Measurements from ENCODE around the gene EIPR1.
"Not testable (repeated sequence)": the region's sequence is repeated elsewhere in the genome, so short reads cannot be mapped to it uniquely, and the experiment has no call there.

The EIPR1 gene

GRCh38 chr2:3287896-3288295, 89.7 kb downstream of the EIPR1 start:
- no peaks in the 10 kb centered on the region for H3K36me3 ChIP-seq (ENCODE audit: control insufficient read depth, insufficient read depth, low read length)
- 93 to 95% methylated on average over 12 to 13 of the region's 13 CpGs for WGBS, 2 experiments (ENCODE audit: insufficient coverage in 2 of 2)
- H3K27ac ChIP-seq (ENCODE audit: low read depth, low read length, severe bottlenecking) = no peak overlapping the region
- no peaks in the 10 kb centered on the region for H3K9me3 ChIP-seq (ENCODE audit: control insufficient read depth, low read length)
- H3K4me1 ChIP-seq (ENCODE audit: control insufficient read depth, insufficient read depth, low read length, poor library complexity, severe bottlenecking) = no peaks in the 10 kb centered on the region
- no peak overlapping the region for H3K4me3 ChIP-seq (ENCODE audit: extremely low read depth, insufficient read depth, low read length, poor library complexity, severe bottlenecking)

- not testable (repeated sequence) for H3K4me3 ChIP-seq (ENCODE audit: extremely low read depth, insufficient read depth, low read length, poor library complexity, severe bottlenecking); H3K27ac ChIP-seq (ENCODE audit: low read depth, low read length, severe bottlenecking); H3K9me3 ChIP-seq (ENCODE audit: control insufficient read depth, low read length); H3K36me3 ChIP-seq (ENCODE audit: control insufficient read depth, insufficient read depth, low read length); H3K4me1 ChIP-seq (ENCODE audit: control insufficient read depth, insufficient read depth, low read length, poor library complexity, severe bottlenecking)
- WGBS, 2 experiments (ENCODE audit: insufficient coverage in 2 of 2) = 88 to 91% methylated on average over 14 to 17 of the region's 17 CpGs
Observed at GRCh38 chr2:3286646-3287036, 91.0 kb downstream of the EIPR1 start.

GRCh38 chr2:3285901-3286645, 91.5 kb downstream of the EIPR1 start:
- no peaks in the 10 kb centered on the region for H3K4me1 ChIP-seq (ENCODE audit: control insufficient read depth, insufficient read depth, low read length, poor library complexity, severe bottlenecking)
- no peak overlapping the region for H3K27ac ChIP-seq (ENCODE audit: low read depth, low read length, severe bottlenecking)
- H3K4me3 ChIP-seq (ENCODE audit: extremely low read depth, insufficient read depth, low read length, poor library complexity, severe bottlenecking) = no peak overlapping the region
- WGBS, 2 experiments (ENCODE audit: insufficient coverage in 2 of 2) = 95 to 96% methylated on average over 20 to 21 of the region's 21 CpGs
- H3K9me3 ChIP-seq (ENCODE audit: control insufficient read depth, low read length) = no peaks in the 10 kb centered on the region
- H3K36me3 ChIP-seq (ENCODE audit: control insufficient read depth, insufficient read depth, low read length) = no peaks in the 10 kb centered on the region

- H3K4me1 ChIP-seq (ENCODE audit: control insufficient read depth, insufficient read depth, low read length, poor library complexity, severe bottlenecking) = no peaks in the 10 kb centered on the region
- no peaks in the 10 kb centered on the region for H3K9me3 ChIP-seq (ENCODE audit: control insufficient read depth, low read length)
- H3K36me3 ChIP-seq (ENCODE audit: control insufficient read depth, insufficient read depth, low read length) = no peaks in the 10 kb centered on the region
- H3K4me3 ChIP-seq (ENCODE audit: extremely low read depth, insufficient read depth, low read length, poor library complexity, severe bottlenecking) = no peak overlapping the region
- WGBS, 2 experiments (ENCODE audit: insufficient coverage in 2 of 2) = 89 to 92% methylated on average over 20 to 22 of the region's 24 CpGs
- H3K27ac ChIP-seq (ENCODE audit: low read depth, low read length, severe bottlenecking) = no peak overlapping the region
Observed at GRCh38 chr2:3284657-3285630, 92.7 kb downstream of the EIPR1 start.

- not testable (repeated sequence) for H3K36me3 ChIP-seq (ENCODE audit: control insufficient read depth, insufficient read depth, low read length); H3K9me3 ChIP-seq (ENCODE audit: control insufficient read depth, low read length); H3K4me1 ChIP-seq (ENCODE audit: control insufficient read depth, insufficient read depth, low read length, poor library complexity, severe bottlenecking); H3K27ac ChIP-seq (ENCODE audit: low read depth, low read length, severe bottlenecking); H3K4me3 ChIP-seq (ENCODE audit: extremely low read depth, insufficient read depth, low read length, poor library complexity, severe bottlenecking)
- 94 to 96% methylated on average over 5 to 18 of the region's 38 CpGs for WGBS, 2 experiments (ENCODE audit: insufficient coverage in 2 of 2)
Observed at GRCh38 chr2:3283876-3284656, 93.6 kb downstream of the EIPR1 start.

- Histone ChIP-seq H3K9me3 (ENCODE audit: control insufficient read depth, low read length) (no peaks in the 10 kb centered on the region), H3K36me3 (ENCODE audit: control insufficient read depth, insufficient read depth, low read length) (peaks cover 4% of the 10 kb centered on the region), H3K4me3 (ENCODE audit: extremely low read depth, insufficient read depth, low read length, poor library complexity, severe bottlenecking) (no peak overlapping the region), H3K4me1 (ENCODE audit: control insufficient read depth, insufficient read depth, low read length, poor library complexity, severe bottlenecking) (no peaks in the 10 kb centered on the region), H3K27ac (ENCODE audit: low read depth, low read length, severe bottlenecking) (no peak overlapping the region)
- 94 to 97% methylated on average over 7 to 12 of the region's 14 CpGs for WGBS, 2 experiments (ENCODE audit: insufficient coverage in 2 of 2)
Observed at GRCh38 chr2:3283206-3283605, 94.4 kb downstream of the EIPR1 start.

GRCh38 chr2:3282056-3282998, 95.3 kb downstream of the EIPR1 start:
- Histone ChIP-seq H3K9me3 (ENCODE audit: control insufficient read depth, low read length) (no peaks in the 10 kb centered on the region), H3K27ac (ENCODE audit: low read depth, low read length, severe bottlenecking) (no peak overlapping the region), H3K4me3 (ENCODE audit: extremely low read depth, insufficient read depth, low read length, poor library complexity, severe bottlenecking) (no peak overlapping the region), H3K4me1 (ENCODE audit: control insufficient read depth, insufficient read depth, low read length, poor library complexity, severe bottlenecking) (no peaks in the 10 kb centered on the region), H3K36me3 (ENCODE audit: control insufficient read depth, insufficient read depth, low read length) (peaks cover 4% of the 10 kb centered on the region)
- 93 to 95% methylated on average over 28 to 31 of the region's 36 CpGs for WGBS, 2 experiments (ENCODE audit: insufficient coverage in 2 of 2)

- Histone ChIP-seq H3K4me1 (ENCODE audit: control insufficient read depth, insufficient read depth, low read length, poor library complexity, severe bottlenecking) (no peaks in the 10 kb centered on the region), H3K36me3 (ENCODE audit: control insufficient read depth, insufficient read depth, low read length) (peaks cover 4% of the 10 kb centered on the region), H3K27ac (ENCODE audit: low read depth, low read length, severe bottlenecking) (peak overlapping the region; percentile 23), H3K4me3 (ENCODE audit: extremely low read depth, insufficient read depth, low read length, poor library complexity, severe bottlenecking) (no peak overlapping the region), H3K9me3 (ENCODE audit: control insufficient read depth, low read length) (peaks cover 4% of the 10 kb centered on the region)
- WGBS, 2 experiments (ENCODE audit: insufficient coverage in 2 of 2) = 94 to 95% methylated on average over 11 to 13 of the region's 13 CpGs
Observed at GRCh38 chr2:3280683-3281520, 96.7 kb downstream of the EIPR1 start.

GRCh38 chr2:3280197-3280596, 97.4 kb downstream of the EIPR1 start:
- 90 to 91% methylated on average over 13 to 20 of the region's 20 CpGs for WGBS, 2 experiments (ENCODE audit: insufficient coverage in 2 of 2)
- no peak overlapping the region for H3K27ac ChIP-seq (ENCODE audit: low read depth, low read length, severe bottlenecking)
- no peaks in the 10 kb centered on the region for H3K4me1 ChIP-seq (ENCODE audit: control insufficient read depth, insufficient read depth, low read length, poor library complexity, severe bottlenecking)
- peaks cover 4% of the 10 kb centered on the region for H3K36me3 ChIP-seq (ENCODE audit: control insufficient read depth, insufficient read depth, low read length)
- peaks cover 4% of the 10 kb centered on the region for H3K9me3 ChIP-seq (ENCODE audit: control insufficient read depth, low read length)
- H3K4me3 ChIP-seq (ENCODE audit: extremely low read depth, insufficient read depth, low read length, poor library complexity, severe bottlenecking) = no peak overlapping the region

All from mesodermal cell (in vitro differentiated cells).